HepG2 (cell line): Measurements from ENCODE around the gene PPP4R3A.

Source experiments
- CENPX ChIP-seq: sonication (generic); formaldehyde crosslinking; IDR thresholded peaks from 2 replicates; pipeline ENCODE4 v1.9.0; 2021; ENCODE audit warnings: mild to moderate bottlenecking, missing genetic modification reagents, moderate library complexity
- FOXM1 ChIP-seq: sonication (generic); formaldehyde crosslinking; IDR thresholded peaks from 2 replicates; pipeline ENCODE4 v1.5.0; 2020; ENCODE audit warnings: missing genetic modification reagents
- KDM1A ChIP-seq: IDR thresholded peaks from 2 replicates; pipeline ENCODE4 v1.6.1; 2016; ENCODE audit warnings: missing compliant biosample characterization
- MAFK ChIP-seq, 2 experiments: IDR thresholded peaks in 1 of 2; conservative IDR thresholded peaks in 1 of 2; 2 replicates each; pipeline ENCODE4 v1.6.1; 2011; ENCODE audit warnings: improper control_type of control experiment in 2 of 2, low read length in 2 of 2
- RXRA ChIP-seq: sonication (generic); formaldehyde crosslinking; IDR thresholded peaks from 2 replicates; pipeline ENCODE4 v1.5.1; 2020; ENCODE audit warnings: missing genetic modification reagents
- TCF7 ChIP-seq: sonication (generic); IDR thresholded peaks from 2 replicates; pipeline ENCODE4 v1.6.1; 2016; ENCODE audit warnings: antibody characterized with exemption, low read depth
- ZBTB20 ChIP-seq: sonication (generic); formaldehyde crosslinking; IDR thresholded peaks from 2 replicates; pipeline ENCODE4 v1.8.1; 2023; ENCODE audit warnings: missing genetic modification reagents, low read depth, mild to moderate bottlenecking, borderline replicate concordance
- ZBTB43 ChIP-seq: sonication (generic); formaldehyde crosslinking; conservative IDR thresholded peaks from 2 replicates; pipeline ENCODE4 v1.4.0; 2020; ENCODE audit warnings: missing genetic modification reagents
- TF ChIP-seq, protein P1 (sequence below): sonication (generic); formaldehyde crosslinking; IDR thresholded peaks from 2 replicates; pipeline ENCODE4 v1.4.0; 2020; ENCODE audit warnings: missing genetic modification reagents
- TF ChIP-seq, protein P2 (sequence below): sonication (generic); formaldehyde crosslinking; IDR thresholded peaks from 2 replicates; pipeline ENCODE4 v1.5.0; 2020; ENCODE audit warnings: mild to moderate bottlenecking, missing genetic modification reagents, moderate library complexity

DNA sequence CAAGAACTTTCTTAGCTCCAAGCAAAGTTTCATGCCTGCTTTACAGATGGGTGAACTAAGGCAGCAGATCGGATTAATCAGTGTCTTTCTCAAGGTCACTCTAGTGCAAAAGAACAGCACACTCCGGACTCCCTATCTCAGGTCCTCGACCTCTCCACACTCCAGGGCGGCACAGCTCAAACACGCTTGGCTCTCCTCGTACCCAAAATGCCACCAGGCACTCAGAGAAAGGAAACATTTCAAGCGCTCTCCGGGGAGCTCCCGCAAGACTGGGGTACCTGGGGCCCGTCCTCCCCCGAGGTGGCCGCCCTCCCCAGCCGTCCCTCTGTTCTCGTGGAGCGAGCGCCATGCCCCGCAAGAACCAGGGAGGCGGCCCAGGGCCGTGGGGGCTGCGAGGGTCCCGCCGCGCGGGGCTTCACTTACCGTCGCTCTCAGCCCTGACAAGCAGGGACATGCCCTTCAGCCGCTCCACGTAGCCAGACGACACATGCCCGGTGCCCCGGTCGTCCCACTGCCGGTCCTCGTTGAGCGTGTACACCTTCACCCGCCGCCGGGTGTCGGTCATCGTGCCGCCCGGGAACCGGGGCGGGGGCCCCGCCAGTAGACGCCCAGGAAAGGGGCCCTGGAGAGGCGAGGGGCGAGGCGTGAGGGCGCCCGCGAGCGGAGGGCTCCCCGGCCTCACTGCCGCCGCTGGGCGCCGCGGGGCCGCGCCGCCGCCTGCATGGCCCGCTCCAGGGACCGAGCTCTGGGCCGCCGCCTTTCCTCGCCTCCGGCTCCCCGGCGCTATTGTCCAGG, 830 bp downstream of the PPP4R3A start:
- TF ChIP-seq KDM1A (CRISPR knock-in tag) (peak; percentile 85), CENPX (CRISPR knock-in tag) (no peak), ZBTB20 (CRISPR knock-in tag) (no peak), FOXM1 (CRISPR knock-in tag) (no peak), TCF7 (no peak), ZBTB43 (CRISPR knock-in tag) (peak; percentile 94; the same call in 1 of the 2 replicates), MAFK (conservative IDR thresholded peaks at IDR 0.05 in 1 of 2, IDR thresholded peaks at IDR 0.05 in 1 of 2; ENCODE audit: low read length in 2 of 2) (no peak), RXRA (CRISPR knock-in tag) (peak; percentile 27; the same call in 1 of the 2 replicates)
- TF ChIP-seq, protein P1, sequence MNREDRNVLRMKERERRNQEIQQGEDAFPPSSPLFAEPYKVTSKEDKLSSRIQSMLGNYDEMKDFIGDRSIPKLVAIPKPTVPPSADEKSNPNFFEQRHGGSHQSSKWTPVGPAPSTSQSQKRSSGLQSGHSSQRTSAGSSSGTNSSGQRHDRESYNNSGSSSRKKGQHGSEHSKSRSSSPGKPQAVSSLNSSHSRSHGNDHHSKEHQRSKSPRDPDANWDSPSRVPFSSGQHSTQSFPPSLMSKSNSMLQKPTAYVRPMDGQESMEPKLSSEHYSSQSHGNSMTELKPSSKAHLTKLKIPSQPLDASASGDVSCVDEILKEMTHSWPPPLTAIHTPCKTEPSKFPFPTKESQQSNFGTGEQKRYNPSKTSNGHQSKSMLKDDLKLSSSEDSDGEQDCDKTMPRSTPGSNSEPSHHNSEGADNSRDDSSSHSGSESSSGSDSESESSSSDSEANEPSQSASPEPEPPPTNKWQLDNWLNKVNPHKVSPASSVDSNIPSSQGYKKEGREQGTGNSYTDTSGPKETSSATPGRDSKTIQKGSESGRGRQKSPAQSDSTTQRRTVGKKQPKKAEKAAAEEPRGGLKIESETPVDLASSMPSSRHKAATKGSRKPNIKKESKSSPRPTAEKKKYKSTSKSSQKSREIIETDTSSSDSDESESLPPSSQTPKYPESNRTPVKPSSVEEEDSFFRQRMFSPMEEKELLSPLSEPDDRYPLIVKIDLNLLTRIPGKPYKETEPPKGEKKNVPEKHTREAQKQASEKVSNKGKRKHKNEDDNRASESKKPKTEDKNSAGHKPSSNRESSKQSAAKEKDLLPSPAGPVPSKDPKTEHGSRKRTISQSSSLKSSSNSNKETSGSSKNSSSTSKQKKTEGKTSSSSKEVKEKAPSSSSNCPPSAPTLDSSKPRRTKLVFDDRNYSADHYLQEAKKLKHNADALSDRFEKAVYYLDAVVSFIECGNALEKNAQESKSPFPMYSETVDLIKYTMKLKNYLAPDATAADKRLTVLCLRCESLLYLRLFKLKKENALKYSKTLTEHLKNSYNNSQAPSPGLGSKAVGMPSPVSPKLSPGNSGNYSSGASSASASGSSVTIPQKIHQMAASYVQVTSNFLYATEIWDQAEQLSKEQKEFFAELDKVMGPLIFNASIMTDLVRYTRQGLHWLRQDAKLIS (CRISPR knock-in tag) = 0 out of 2 replicates have a peak, but pooled peaks have one; percentile 60
- TF ChIP-seq, protein P2, sequence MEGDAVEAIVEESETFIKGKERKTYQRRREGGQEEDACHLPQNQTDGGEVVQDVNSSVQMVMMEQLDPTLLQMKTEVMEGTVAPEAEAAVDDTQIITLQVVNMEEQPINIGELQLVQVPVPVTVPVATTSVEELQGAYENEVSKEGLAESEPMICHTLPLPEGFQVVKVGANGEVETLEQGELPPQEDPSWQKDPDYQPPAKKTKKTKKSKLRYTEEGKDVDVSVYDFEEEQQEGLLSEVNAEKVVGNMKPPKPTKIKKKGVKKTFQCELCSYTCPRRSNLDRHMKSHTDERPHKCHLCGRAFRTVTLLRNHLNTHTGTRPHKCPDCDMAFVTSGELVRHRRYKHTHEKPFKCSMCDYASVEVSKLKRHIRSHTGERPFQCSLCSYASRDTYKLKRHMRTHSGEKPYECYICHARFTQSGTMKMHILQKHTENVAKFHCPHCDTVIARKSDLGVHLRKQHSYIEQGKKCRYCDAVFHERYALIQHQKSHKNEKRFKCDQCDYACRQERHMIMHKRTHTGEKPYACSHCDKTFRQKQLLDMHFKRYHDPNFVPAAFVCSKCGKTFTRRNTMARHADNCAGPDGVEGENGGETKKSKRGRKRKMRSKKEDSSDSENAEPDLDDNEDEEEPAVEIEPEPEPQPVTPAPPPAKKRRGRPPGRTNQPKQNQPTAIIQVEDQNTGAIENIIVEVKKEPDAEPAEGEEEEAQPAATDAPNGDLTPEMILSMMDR (CRISPR knock-in tag) = no peak
